Natural killer cell (primary cell): ENCODE data around the gene CSPG5. TPM values are rescaled to one million over a fixed set of nuclear protein-coding genes. Genes with fewer than 3 reads are reported as not detected.

Experiments used
- ATAC-seq, 3 donors: fragments of 150-1000 bp in 2 of 3; fragments of 200-7000 bp in 1 of 3; cut with Tn5 transposase; 1 replicate in 1 of 3; 2 replicates in 2 of 3; pipeline ENCODE4 v1.10.0; 2021; ENCODE audit warnings: mild to moderate bottlenecking in 2 of 3, moderate library complexity in 2 of 3
- DNase-seq, 2 donors: peaks; one replicate each; pipeline versions ENCODE4 v3.0.0 to v3.0.0-alpha.2; 2013 to 2021; ENCODE audit warnings: mixed read lengths in 1 of 2
- H3K27ac ChIP-seq: one replicate; pipeline ENCODE4 v1.5.1; 2013; ENCODE audit warnings: mild to moderate bottlenecking, low read length
- H3K27me3 ChIP-seq: one replicate; pipeline ENCODE4 v1.6.1; 2013; ENCODE audit warnings: low read length; ENCODE audit not compliant: control insufficient read depth, insufficient read depth
- H3K36me3 ChIP-seq: one replicate; pipeline ENCODE4 v1.6.1; 2013; ENCODE audit warnings: low read length; ENCODE audit not compliant: control insufficient read depth, insufficient read depth
- H3K4me1 ChIP-seq: one replicate; pipeline ENCODE4 v1.6.1; 2013; ENCODE audit warnings: low read length; ENCODE audit not compliant: control insufficient read depth, insufficient read depth
- H3K4me3 ChIP-seq: one replicate; pipeline ENCODE4 v1.5.1; 2013; ENCODE audit warnings: low read length
- H3K9me3 ChIP-seq: one replicate; pipeline ENCODE4 v1.6.1; 2013; ENCODE audit warnings: low read length; ENCODE audit not compliant: control insufficient read depth, insufficient read depth
- H3K27ac Mint-ChIP-seq, 2 donors: one replicate each; pipeline ENCODE4 v1.8.0; 2022; ENCODE audit warnings: mild to moderate bottlenecking in 2 of 2, mixed read lengths in 2 of 2, moderate library complexity in 1 of 2
- H3K27me3 Mint-ChIP-seq, 2 donors: one replicate each; pipeline ENCODE4 v1.8.0; 2022; ENCODE audit warnings: low read depth in 2 of 2, mixed read lengths in 2 of 2
- H3K36me3 Mint-ChIP-seq: one replicate; pipeline ENCODE4 v1.8.0; 2022; ENCODE audit warnings: mixed read lengths
- H3K4me1 Mint-ChIP-seq, 2 donors: one replicate each; pipeline ENCODE4 v1.8.0; 2022; ENCODE audit warnings: mixed read lengths in 2 of 2
- H3K4me3 Mint-ChIP-seq: one replicate; pipeline ENCODE4 v1.8.0; 2022; ENCODE audit warnings: mild to moderate bottlenecking, moderate library complexity, mixed read lengths
- H3K9me3 Mint-ChIP-seq, 2 donors: one replicate each; pipeline ENCODE4 v1.8.0; 2022; ENCODE audit warnings: mixed read lengths in 2 of 2
- CTCF ChIP-seq: fragments of 200-600 bp; IDR thresholded peaks from one replicate; pipeline ENCODE4 v1.8.0; 2022; ENCODE audit warnings: antibody characterized with exemption
- WGBS: methylation state at CpG from one replicate; pipeline ENCODE4 v1.1.7; 2013; ENCODE audit warnings: missing lambda C conversion rate; ENCODE audit not compliant: insufficient coverage; 5-methylcytosine and 5-hydroxymethylcytosine counted together
- intact Hi-C: fragments of 100-400 bp; cut with micrococcal nuclease; formaldehyde crosslinking; loops from one replicate; pipeline ENCODE4 v1.14.2; 2022
- total RNA-seq, 4 donors: library from RNA; stranded (reverse); fragments of 120-200 nt in 1 of 4; gene quantifications; one replicate each; pipeline versions ENCODE4 v1.2.3 to v1.2.4, GENCODE V29; 2013 to 2022

Gene CSPG5
- total RNA-seq, 3 donors from 2014 or later (not counting 1 experiment from before 2014, with no cell fraction given) = 0.07 to 0.63 (median 0.23) TPM

DNA sequence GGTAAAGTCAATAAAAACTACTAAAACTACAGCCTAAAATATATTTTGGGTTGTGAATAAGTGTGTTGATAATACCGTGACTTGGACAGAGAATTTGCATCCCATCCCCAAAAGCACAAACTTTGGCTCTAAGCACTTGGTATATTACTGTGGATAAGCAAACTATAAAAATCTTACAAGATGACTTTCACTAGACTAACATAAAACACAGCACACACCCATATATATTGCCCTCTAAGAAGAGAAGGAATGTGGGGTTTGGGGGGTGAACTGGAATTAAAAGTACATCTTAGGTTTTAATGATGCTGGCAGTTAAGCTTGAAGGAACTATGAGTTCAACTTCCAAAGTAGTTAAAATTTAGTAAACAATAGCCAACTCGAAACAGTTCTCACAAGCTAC lies 28.7 kb upstream of the CSPG5 start:
- H3K4me1 Mint-ChIP-seq = no peaks in the 10 kb centered on the region
- H3K36me3 ChIP-seq = peaks cover 57% of the 10 kb centered on the region
- ATAC-seq = no peak
- H3K27ac Mint-ChIP-seq = no peak overlapping the region
- TF ChIP-seq CTCF = no peak
- no peaks in the 10 kb centered on the region for H3K9me3 ChIP-seq
- H3K27me3 Mint-ChIP-seq = no peaks in the 10 kb centered on the region
- H3K4me1 ChIP-seq = no peaks in the 10 kb centered on the region
- no peak for DNase-seq
- no peak overlapping the region for H3K27ac ChIP-seq
- H3K9me3 Mint-ChIP-seq = no peaks in the 10 kb centered on the region
- no peak overlapping the region for H3K4me3 ChIP-seq
- 100% methylated on average over 1 of the region's 2 CpGs for WGBS
- no peaks in the 10 kb centered on the region for H3K36me3 Mint-ChIP-seq
- H3K4me3 Mint-ChIP-seq = no peak overlapping the region
- no peaks in the 10 kb centered on the region for H3K27me3 ChIP-seq
- intact Hi-C loops = no loop called here

- no peaks in the 10 kb centered on the region for H3K9me3 Mint-ChIP-seq
- WGBS = 100% methylated on average over 4 of the region's 5 CpGs
- TF ChIP-seq CTCF = no peak
- DNase-seq (no peak), ATAC-seq (no peak)
- peaks cover 0 to under 1% of the 10 kb centered on the region in 2 donors for H3K4me1 Mint-ChIP-seq
- H3K4me3 Mint-ChIP-seq = no peak overlapping the region
- intact Hi-C loops = no loop called here
- no peak overlapping the region for H3K27ac Mint-ChIP-seq
- no peaks in the 10 kb centered on the region for H3K27me3 Mint-ChIP-seq
- Histone ChIP-seq H3K4me1 (no peaks in the 10 kb centered on the region), H3K27ac (no peak overlapping the region), H3K9me3 (no peaks in the 10 kb centered on the region), H3K36me3 (peaks cover 53% of the 10 kb centered on the region), H3K4me3 (no peak overlapping the region), H3K27me3 (no peaks in the 10 kb centered on the region)
- no peaks in the 10 kb centered on the region for H3K36me3 Mint-ChIP-seq
Measured at GRCh38 chr3:47606165-47606564, 27.5 kb upstream of the CSPG5 start.

GRCh38 chr3:47605652-47606051 lies 27.0 kb upstream of the CSPG5 start:
- no peak overlapping the region for H3K4me3 Mint-ChIP-seq
- no peak for DNase-seq
- whole genome bisulfite sequencing = no CpG with 5 or more reads among the region's 2 CpGs
- Histone ChIP-seq H3K27me3 (no peaks in the 10 kb centered on the region), H3K36me3 (peaks cover 53% of the 10 kb centered on the region), H3K4me3 (no peak overlapping the region), H3K27ac (no peak overlapping the region), H3K4me1 (no peaks in the 10 kb centered on the region), H3K9me3 (no peaks in the 10 kb centered on the region)
- intact Hi-C loops = no loop called here
- no peaks in the 10 kb centered on the region for H3K9me3 Mint-ChIP-seq
- H3K36me3 Mint-ChIP-seq = no peaks in the 10 kb centered on the region
- H3K27ac Mint-ChIP-seq = no peak overlapping the region
- H3K4me1 Mint-ChIP-seq = peaks cover 0 to 5% of the 10 kb centered on the region in 2 donors
- TF ChIP-seq CTCF = no peak
- H3K27me3 Mint-ChIP-seq = no peaks in the 10 kb centered on the region
- no peak for ATAC-seq

DNA sequence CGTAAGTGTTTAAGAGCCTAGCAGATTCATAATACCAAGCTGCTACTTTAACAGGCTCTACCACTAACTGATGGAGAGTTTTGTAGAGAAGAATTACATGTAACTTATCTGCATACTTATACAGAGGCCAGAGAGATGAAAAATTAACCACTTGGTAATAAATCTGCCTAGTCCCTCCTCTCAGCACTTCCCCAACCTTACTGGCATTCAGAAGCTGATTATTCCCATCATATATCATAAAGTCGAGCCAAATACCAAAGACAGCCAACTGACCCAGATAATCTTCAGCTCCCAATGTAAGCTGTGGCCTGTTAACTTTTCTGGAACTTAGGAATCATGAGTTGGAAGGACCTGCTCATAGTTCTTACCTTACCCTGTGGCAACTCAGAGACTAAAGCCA lies 25.5 kb upstream of the CSPG5 start:
- DNase-seq = no peak
- H3K36me3 Mint-ChIP-seq = no peaks in the 10 kb centered on the region
- intact Hi-C loops = no loop called here
- no peaks in the 10 kb centered on the region for H3K27me3 Mint-ChIP-seq
- no peak overlapping the region for H3K27ac Mint-ChIP-seq
- H3K4me3 ChIP-seq = no peak overlapping the region
- peaks cover 0 to 7% of the 10 kb centered on the region in 2 donors for H3K4me1 Mint-ChIP-seq
- H3K4me3 Mint-ChIP-seq = no peak overlapping the region
- no peaks in the 10 kb centered on the region for H3K9me3 ChIP-seq
- H3K27ac ChIP-seq = no peak overlapping the region
- H3K4me1 ChIP-seq = no peaks in the 10 kb centered on the region
- TF ChIP-seq CTCF = no peak
- ATAC-seq = no peak
- H3K36me3 ChIP-seq = peaks cover 45% of the 10 kb centered on the region
- no peaks in the 10 kb centered on the region for H3K27me3 ChIP-seq
- 82% methylated on average over 1 of the region's 2 CpGs for WGBS
- H3K9me3 Mint-ChIP-seq = no peaks in the 10 kb centered on the region
